CD4-positive, alpha-beta T cell treated with Interleukin-21 for 1 hour (primary cell): ENCODE data around the gene LHPP.
A peak's percentile ranks its signal among the peaks of the same experiment; 100 is the strongest.

Source experiments
- DNase-seq: peaks from one replicate; pipeline ENCODE4 v3.0.0-alpha.2; 2020

The LHPP gene

DNA sequence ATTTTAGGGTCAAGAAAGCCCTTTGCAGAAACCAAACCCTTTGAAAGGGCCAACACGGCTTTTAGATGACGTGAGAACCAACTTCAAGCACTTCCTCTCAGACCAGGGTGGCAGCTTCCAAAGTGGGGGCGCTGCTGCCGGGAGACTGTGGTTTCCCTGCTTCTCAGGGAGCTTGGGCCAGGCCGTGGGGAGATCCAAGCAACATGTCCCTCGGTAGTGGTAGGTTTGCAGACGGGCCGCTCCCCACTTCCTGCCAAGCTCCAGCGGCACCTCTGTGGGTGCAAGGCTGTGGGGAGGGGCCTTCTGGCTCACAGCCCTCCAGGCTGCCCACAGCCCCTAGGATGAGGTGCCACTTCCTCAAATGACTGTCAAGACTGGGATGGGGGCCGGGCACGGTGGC is 150.1 kb downstream of the LHPP start:
- DNase-seq, result peak; percentile 68

DNA sequence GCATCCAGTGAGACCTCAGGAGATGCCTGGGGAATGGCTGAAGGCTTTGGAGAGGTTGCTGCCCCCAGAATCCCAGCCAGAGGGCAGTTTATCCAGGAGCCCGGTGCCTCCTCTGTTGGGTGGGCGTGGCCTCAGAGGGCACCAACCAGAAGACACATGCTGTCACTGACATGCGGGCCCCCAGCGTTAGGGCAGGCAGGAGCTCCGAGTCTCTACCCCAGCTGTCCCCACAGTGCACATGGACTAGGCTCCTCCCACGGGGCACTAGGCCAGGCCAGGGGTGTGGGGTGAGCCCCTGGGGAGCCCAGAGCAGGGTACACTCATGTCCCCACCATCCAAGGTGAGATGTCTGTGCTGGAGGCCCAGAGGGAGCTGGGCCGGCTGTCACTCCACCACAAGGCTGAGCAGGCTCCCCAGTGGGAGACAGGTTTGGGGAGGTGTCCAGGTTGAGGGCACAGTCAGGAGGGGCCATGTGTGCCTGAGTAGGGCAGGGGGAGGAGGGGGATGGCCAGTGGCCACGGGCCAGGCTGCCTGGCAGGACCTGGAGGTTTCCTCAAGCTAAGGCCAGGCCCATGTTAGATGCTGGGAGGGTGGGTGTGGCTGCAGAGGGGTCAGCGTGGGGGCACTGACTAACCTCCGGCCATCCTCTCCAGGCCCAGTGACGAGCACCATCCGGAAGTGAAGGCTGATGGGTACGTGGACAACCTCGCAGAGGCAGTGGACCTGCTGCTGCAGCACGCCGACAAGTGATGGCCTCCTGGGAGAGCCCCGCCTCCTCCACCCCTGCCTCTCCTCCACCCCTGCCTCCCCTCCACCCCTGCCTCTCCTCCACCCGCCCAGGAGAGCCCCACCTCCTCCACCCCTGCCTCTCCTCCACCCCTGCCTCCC is 151.2 kb downstream of the LHPP start:
- DNase-seq, result peak; percentile 50

GRCh38 chr10:124614003-124614659 is 152.5 kb downstream of the LHPP start:
- no peak for DNase-seq

GRCh38 chr10:124615259-124615658 is 153.6 kb downstream of the LHPP start:
- no peak for DNase-seq

DNA sequence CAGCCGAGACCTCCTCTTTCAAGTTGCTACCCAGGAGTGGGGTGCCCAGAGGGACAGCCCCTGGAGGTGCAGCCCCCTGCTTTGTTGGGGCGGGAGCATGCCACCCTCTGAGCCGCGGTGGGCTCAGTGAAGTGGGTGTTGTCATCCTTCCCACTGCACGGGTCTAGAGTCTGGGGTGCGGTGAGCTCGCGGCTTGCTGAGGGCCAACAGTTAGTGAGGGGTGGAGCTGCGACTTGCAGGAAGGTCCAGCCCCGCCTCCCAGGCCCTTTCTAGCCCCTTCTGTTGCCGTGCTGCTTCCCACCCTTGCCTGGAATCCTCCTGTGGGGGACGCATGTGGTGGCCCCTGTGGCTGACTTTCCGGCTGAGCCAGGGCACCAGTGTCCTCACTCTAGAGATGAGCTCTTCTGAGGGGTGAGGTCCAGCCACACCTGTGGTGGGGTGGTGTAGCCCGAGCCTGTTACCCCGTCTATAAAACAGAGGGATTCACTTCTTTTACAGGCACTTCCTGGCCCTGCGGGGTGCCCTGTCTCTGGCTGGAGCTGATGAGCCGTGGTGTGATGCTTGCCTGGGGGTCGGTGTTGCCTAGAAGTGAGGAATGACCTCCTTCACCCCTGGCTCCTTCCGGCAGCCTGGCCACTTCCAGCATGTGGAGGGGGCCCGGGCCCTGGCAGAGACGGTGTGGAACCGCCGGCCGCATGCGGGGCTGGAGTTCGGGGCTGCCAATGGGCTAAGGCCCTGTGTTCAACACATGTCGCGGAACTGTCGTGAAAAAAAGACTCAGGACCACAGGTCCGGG is 154.6 kb downstream of the LHPP start:
- DNase-seq, result peak; percentile 48

GRCh38 chr10:124616836-124617130 is 155.2 kb downstream of the LHPP start:
- no peak for DNase-seq

DNA sequence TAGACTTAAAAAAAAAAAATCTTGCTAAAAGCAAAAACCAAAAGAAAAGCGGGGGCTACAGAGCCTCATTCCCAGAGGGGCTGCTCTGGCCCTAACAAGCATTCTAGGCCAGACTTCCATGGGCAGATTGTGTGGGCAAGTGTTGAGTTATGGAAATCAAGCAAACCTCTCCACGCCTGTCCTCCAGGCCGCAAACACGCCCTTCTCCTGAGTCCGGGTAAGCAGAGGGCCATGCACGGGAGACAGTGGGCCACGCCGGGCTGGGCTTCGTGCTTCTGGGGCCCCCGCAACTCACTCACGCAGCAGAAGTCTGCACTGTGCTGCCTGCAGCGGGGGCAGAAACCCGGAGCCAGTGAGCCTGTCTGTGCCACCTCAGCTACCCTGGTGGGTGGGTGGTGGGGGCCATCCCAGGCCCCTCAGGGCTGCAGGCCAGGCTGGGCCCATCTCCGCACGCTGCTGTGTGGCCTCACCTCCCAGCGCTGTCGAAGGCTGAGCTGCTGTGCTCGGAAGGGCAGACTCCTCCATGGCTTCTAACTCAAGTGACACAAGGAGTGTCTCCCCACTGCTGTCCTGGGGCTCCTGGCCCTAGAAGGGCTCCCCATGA is 156.9 kb downstream of the LHPP start:
- DNase-seq, result no peak

GRCh38 chr10:124619195-124619594 is 157.6 kb downstream of the LHPP start:
- DNase-seq, result peak; percentile 27

DNA sequence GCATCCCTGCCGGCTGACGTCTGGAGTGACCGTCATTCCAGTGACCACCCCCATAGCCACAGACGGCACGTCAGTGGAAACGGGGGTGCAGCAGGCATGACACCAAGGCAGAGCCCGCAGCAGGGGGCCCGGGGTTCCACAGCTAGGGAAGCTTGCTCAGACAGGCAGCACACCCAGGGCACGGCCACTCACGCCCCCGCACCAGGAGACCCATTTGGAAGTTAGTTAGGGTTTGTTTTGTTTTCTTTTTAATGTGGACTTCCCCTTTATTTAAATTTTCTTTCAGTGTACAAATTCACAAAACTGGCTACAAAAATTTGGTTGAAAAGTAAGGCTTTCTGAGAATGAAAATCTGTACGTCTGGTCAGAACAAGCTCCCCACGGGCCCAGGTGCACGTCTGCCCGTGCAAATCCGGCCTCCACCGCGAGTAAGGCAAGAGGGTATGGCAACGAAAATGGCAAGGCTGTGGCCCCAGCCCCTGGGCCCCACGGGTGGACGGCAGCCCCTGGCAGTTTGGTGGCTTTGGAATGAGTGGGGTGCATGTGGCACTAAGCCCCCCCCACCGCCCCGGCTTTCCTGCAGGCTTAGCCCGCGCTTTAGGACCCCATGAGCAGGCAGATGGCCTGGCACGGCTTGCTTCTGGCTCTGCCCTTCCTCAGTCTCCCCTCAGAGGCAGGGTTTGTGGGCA is 158.3 kb downstream of the LHPP start:
- DNase-seq, result no peak

DNA sequence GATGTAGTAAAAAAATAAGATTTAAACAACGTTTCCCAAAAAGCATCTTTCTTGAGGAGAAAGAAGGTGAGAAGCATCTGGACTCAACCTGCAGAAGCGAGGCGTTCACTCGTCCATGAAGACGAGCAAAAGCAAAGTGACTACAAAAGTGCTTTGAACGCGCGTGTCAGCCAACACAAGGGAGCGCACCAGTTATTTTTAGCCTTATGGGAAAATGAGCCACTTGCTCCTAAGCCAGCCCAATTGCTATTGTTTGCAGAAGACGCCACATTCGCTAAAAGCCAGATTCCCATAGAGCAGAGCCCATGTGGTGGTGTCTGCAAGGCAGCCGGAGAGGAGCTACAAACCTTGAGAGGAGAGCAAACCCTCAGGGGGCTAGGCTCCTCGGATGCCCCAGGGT is 160.0 kb downstream of the LHPP start:
- no peak for DNase-seq

GRCh38 chr10:124622158-124622557 is 160.5 kb downstream of the LHPP start:
- DNase-seq, result no peak

DNA sequence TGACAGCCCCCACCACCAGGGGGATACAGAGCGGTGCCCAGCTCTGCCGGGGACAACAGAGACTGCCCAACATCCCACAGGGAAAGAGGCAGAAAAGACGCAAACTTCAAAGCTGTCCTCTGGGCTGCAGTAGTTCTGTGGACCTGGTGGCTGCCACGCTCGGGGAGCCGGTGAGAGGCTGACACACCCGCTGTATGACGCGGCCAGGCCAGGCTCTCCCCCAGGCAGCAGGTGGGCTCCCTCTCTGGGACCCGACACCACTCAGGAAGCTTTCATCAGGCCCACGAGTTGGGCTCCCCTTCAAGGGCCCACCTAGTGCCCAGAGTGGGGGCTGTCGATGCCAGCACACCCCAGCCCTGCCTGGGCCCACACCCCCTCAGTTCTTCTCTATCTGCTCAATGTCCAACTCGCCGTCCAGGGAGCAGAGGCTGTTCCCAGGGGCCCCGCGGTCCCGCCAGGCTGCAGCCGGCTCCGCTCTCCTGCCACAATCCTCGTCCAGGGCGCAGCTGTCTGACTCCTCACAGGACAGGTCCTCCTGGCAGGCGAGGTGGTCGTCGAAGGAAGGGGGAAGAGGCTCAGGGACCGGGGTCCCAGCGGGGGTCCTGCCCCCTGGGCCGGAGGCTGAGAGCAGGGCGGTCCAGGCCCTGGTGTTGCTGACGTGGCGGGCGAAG is 161.4 kb downstream of the LHPP start:
- no peak for DNase-seq

GRCh38 chr10:124624006-124624405 is 162.4 kb downstream of the LHPP start:
- DNase-seq, result no peak

DNA sequence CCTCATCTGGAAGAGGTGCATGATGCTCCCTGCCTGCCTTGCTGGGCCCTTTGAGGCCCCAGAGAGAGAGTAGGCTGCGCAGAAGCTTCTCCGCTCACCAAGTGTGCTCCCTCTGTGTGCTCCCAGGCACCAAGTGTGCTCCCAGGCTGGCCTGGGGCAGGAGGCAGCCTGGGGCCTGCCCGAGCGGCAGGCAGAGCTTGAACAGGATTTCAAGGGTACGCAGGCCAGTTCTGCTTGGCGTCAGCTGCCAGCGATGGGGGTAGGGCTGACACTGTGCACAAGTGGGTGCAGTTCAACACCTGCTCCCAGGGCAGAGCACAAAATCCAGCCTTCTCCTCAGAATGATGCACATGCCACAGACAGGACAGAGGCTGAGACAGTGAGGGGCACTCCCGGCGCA is 162.8 kb downstream of the LHPP start:
- DNase-seq, result no peak

DNA sequence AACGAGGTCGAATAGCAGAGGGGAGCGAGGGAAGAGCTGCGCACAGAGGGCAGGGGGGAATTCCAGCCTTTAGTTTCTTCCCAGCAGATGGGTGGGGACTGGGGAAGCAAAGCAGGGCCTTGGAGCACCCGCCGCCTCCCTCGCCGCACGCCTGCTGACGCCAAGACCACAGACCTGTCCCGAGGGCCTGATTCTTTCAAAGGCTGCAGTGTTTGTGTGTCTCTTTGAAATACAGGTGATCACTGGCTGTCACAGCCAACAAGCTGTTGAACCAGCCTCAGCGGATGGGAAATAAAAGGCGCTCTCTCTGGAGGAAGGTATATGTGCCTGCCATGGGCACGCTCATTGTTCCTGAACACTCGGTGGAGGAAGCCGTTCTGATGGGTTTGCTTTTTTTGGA is 163.3 kb downstream of the LHPP start:
- DNase-seq, result no peak

GRCh38 chr10:124625831-124626238 is 164.2 kb downstream of the LHPP start:
- DNase-seq, result no peak

DNA sequence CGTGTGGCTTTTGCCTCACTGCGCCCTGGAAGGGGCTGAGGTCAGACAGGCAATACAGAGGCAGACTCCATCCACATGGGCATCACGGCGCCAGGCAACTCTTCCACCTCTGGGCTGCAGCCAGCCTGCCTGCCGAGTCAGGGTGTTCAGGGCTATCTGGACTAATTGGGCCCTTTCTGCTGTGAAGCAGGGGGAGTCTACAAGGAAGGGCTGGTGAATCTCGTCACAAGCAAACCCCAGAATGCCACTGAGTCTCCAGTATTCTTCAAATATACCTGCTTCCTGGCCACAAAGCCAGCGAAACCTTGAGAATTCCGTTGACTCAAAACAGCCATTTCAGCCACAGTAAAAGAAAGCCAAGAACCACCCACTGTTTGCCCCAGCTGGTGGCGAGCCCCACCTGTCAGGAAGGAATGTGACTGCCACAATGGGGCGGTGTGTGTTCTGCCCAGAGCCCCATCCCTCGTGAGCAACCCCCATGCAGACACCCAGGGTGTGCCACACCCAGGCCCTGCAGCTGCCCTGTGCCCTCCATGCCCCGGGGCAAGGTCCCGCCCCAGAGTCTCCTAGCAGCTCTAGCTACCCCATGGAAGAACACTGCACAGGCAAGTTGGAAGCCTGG is 165.2 kb downstream of the LHPP start:
- DNase-seq, result peak; percentile 58

- no peak for DNase-seq
Measured at GRCh38 chr10:124627866-124628675, 166.4 kb downstream of the LHPP start.

DNA sequence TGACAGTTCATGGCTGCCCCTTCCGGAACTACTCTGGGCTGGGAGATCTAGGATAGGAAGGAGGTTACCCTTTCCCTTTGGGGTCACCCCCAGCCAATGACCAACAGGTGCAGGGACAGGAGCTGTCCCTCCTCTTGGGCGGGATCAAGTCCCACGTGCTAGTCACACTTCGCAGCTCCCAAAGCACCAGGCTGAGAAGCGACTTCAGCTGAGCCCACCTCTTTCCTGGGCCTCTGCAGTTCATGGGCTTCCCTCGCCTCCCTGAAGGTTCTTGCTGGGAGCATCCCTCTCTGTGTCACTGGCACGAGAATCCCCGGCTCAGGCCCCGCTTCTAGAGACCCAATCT is 167.0 kb downstream of the LHPP start:
- DNase-seq, result no peak

GRCh38 chr10:124629415-124629814 is 167.8 kb downstream of the LHPP start:
- no peak for DNase-seq

DNA sequence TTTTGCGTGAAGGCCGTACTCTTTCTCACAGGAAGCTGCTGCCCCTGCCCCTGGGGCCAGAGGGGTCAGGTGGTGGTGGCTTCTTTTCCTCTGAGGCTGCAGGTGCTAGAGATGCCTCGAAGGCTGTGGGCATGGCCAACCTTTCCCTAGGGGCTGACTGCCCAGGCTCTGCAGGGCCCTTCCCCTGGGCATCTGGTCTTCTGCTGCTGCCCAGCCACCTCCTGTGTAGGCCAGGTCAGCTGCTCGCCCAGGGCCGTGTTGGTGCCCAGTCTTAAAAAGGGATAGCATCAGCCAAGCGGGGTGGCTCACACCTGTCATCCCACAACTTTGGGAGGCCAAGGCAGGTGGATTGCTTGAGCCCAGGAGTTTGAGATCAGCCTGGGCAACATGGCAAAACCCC is 168.2 kb downstream of the LHPP start:
- no peak for DNase-seq
